Spleen (tissue), 7 donors: ENCODE measurements around the gene UBXN1.

Experiments used
- POLR2AphosphoS5 ChIP-seq, 3 donors: sonication (generic); formaldehyde crosslinking; IDR thresholded peaks; one replicate each; pipeline ENCODE4 v1.5.1; 2017; ENCODE audit warnings: antibody characterized with exemption in 3 of 3
- TF ChIP-seq, protein P1 (sequence below), 11 experiments: fragments of 200-600 bp in 7 of 11; fragments of 450-650 bp in 4 of 11; sonication (generic) in 4 of 11; IDR thresholded peaks in 8 of 11; conservative IDR thresholded peaks in 3 of 11; 1 replicate in 7 of 11; 2 replicates in 4 of 11; pipeline versions ENCODE4 v1.4.0 to v1.8.0; 2016 to 2021; ENCODE audit warnings: antibody characterized with exemption in 11 of 11, inconsistent platforms in 4 of 11, mild to moderate bottlenecking in 1 of 11
- donor health status: DM: no; HTN: no; CAD: no; lungs with moderate emphysema.
- donor health status: DM: no; HTN: no; CAD: no.
- donor health status: DM: no; HTN: no; CAD: no.

DNA sequence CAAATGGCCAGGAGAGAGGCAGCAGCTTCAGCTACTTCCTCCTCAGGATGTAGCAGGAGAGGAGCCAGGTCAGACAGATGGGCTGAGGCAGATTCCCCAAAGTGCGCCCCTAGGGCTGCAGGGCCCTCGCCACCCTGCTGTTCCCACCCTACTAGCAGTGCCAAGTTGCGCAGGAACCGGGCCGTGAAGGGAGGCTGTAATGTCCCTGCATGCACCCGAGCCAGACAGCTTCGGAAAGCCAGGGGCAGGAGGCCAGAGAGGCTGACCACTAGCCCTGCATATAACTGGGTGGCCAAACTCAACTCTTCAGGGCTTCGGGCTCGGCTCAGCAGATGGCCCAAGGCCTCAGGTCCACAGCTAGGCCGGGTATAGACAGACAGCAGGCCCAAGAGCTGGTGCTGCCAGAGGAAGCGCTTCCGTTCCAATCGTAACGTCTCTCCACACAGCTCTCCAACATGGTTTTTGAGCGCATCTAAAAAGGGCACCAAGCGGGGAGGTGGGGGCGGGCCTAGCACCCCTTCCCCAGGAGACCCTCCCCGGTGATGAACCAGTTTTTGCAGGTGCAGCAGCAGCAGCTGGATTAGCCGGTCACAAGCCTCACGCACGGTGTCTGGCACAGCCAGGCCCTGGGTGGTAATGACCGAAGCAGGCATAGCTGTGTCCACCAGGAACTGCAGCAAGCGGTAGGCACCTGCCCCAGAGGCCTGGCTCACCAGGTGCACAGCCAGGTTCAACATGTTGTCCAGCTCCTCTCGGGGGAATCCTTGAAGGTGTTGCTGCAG, 30.5 kb downstream of the UBXN1 start:
- TF ChIP-seq, protein P1, sequence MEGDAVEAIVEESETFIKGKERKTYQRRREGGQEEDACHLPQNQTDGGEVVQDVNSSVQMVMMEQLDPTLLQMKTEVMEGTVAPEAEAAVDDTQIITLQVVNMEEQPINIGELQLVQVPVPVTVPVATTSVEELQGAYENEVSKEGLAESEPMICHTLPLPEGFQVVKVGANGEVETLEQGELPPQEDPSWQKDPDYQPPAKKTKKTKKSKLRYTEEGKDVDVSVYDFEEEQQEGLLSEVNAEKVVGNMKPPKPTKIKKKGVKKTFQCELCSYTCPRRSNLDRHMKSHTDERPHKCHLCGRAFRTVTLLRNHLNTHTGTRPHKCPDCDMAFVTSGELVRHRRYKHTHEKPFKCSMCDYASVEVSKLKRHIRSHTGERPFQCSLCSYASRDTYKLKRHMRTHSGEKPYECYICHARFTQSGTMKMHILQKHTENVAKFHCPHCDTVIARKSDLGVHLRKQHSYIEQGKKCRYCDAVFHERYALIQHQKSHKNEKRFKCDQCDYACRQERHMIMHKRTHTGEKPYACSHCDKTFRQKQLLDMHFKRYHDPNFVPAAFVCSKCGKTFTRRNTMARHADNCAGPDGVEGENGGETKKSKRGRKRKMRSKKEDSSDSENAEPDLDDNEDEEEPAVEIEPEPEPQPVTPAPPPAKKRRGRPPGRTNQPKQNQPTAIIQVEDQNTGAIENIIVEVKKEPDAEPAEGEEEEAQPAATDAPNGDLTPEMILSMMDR (IDR thresholded peaks at IDR 0.05 in 8 of 11, conservative IDR thresholded peaks at IDR 0.05 in 3 of 11), result no peak
- TF ChIP-seq POLR2AphosphoS5 (IDR thresholded peaks at IDR 0.05), result no peak
